Measurements from ENCODE around the gene RASSF3.
"Not testable (repeated sequence)": the region's sequence is repeated elsewhere in the genome, so short reads cannot be mapped to it uniquely, and the experiment has no call there.

RASSF3 gene

GRCh38 chr12:64625243-64626077 lies 15.2 kb downstream of the RASSF3 start:
- peak overlapping the region; percentile 96 to 98 (median 97) for H3K27ac Mint-ChIP-seq
- H3K4me3 Mint-ChIP-seq = peak overlapping the region; percentile 38 to 71 (median 44)
- H3K36me3 Mint-ChIP-seq (ENCODE audit: low read depth) = peaks cover 2% of the 10 kb centered on the region
- TF ChIP-seq, protein P1, sequence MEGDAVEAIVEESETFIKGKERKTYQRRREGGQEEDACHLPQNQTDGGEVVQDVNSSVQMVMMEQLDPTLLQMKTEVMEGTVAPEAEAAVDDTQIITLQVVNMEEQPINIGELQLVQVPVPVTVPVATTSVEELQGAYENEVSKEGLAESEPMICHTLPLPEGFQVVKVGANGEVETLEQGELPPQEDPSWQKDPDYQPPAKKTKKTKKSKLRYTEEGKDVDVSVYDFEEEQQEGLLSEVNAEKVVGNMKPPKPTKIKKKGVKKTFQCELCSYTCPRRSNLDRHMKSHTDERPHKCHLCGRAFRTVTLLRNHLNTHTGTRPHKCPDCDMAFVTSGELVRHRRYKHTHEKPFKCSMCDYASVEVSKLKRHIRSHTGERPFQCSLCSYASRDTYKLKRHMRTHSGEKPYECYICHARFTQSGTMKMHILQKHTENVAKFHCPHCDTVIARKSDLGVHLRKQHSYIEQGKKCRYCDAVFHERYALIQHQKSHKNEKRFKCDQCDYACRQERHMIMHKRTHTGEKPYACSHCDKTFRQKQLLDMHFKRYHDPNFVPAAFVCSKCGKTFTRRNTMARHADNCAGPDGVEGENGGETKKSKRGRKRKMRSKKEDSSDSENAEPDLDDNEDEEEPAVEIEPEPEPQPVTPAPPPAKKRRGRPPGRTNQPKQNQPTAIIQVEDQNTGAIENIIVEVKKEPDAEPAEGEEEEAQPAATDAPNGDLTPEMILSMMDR (IDR thresholded peaks at IDR 0.05; ENCODE audit: unreplicated experiment in 3 of 3) = no peak
- H3K9me3 Mint-ChIP-seq = no peaks in the 10 kb centered on the region
- peaks cover 26% of the 10 kb centered on the region for H3K4me1 Mint-ChIP-seq
- H3K27me3 Mint-ChIP-seq (ENCODE audit: low read depth) = no peaks in the 10 kb centered on the region

GRCh38 chr12:64626588-64626987 lies 16.3 kb downstream of the RASSF3 start:
- Mint-ChIP-seq H3K36me3 (ENCODE audit: low read depth) (peaks cover 13% of the 10 kb centered on the region), H3K4me1 (peaks cover 34% of the 10 kb centered on the region)
- H3K27ac Mint-ChIP-seq; H3K4me3 Mint-ChIP-seq; H3K9me3 Mint-ChIP-seq; H3K27me3 Mint-ChIP-seq (ENCODE audit: low read depth): not testable (repeated sequence)

DNA sequence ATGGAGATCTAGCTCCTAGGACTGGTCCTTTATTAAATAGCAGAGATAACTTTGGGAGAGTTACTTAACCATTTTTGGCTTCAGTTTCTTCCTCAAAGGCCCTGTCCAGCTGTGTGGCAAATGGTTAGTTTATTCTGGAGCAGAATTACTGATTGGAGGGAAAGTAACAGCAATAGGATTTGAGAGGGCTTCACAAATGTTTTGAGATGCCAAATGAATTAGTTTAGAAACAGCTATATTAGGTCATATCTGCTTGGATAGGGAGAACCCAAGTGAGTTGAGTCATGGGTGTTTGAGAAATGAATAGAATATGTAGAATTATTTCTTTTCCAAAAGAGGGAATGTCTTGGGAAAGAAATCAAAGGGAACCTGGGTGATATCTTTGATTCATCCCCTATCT lies 17.5 kb downstream of the RASSF3 start:
- peaks cover 34% of the 10 kb centered on the region for H3K4me1 Mint-ChIP-seq
- peaks cover 21% of the 10 kb centered on the region for H3K36me3 Mint-ChIP-seq (ENCODE audit: low read depth)
- TF ChIP-seq, protein P1 (IDR thresholded peaks at IDR 0.05; ENCODE audit: unreplicated experiment in 3 of 3) = no peak
- H3K27ac Mint-ChIP-seq = peak overlapping the region in 1 of 3 experiments; percentile 1
- H3K9me3 Mint-ChIP-seq = peaks cover 8% of the 10 kb centered on the region
- no peaks in the 10 kb centered on the region for H3K27me3 Mint-ChIP-seq (ENCODE audit: low read depth)
- H3K4me3 Mint-ChIP-seq = no peak overlapping the region

DNA sequence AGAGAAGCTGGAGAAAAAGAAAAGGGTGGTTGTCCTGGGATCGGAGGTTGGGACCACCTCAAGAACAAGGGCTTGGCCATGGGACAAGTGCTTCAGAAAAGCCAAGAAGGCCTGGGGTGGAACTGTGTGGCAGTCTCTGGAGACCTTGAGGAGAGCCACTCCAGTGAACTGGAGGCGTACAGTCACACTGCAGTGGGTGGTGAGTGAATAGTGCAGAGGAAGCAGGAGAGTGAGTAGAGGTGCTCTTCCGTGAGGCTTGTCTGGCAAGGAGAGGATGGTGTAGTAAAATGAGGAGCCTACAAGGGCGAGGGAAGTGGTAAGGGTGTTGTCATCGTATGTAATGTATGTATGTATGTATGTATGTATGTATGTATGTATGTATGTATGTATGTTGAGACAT lies 20.9 kb downstream of the RASSF3 start:
- H3K4me1 Mint-ChIP-seq = peaks cover 30% of the 10 kb centered on the region

DNA sequence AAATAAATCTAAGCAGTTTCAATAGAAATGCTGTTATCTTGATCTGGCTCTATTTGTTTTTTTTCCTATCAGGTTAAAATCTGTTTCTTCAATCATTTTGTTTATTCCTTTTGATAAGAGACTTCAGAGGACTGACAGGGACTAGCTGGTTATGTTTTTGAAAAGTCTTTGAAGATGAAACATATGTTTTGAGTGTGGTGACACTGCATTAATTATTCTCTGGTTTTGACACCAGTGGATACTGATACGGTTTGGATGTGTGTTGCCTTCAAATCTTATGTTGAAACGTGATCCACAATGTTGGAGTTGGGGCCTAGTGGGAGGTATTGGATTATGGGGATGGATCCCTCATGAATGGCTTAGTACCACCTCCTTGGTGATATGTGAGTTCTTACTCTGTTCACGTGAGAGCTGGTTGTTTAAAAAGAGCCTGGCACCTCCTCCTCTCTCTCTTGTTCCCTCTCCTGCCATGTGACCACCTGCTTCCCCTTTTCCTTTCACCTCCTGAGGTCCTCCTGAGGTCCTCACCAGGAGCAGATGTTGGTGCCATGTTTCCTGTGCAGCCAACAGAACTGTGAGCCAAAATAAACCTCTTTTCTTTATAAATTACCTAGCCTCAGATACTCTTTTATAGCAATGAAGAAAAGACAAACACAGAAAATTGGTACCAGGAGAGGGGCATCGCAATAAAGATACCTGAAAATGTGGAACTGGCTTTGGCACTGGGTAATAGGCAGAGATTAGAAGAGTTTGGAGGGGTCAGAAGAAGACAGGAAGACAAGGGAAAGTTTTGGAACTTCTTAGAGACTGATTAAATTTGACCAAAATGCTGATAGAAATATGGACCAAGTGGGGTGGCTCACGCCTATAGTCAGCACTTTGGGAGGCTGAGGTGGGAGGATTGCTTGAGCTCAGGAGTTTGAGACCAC lies 23.0 kb downstream of the RASSF3 start:
- peaks cover 23% of the 10 kb centered on the region for H3K4me1 Mint-ChIP-seq
- no peaks in the 10 kb centered on the region for H3K27me3 Mint-ChIP-seq (ENCODE audit: low read depth)
- TF ChIP-seq, protein P1 (IDR thresholded peaks at IDR 0.05; ENCODE audit: unreplicated experiment in 3 of 3) = no peak
- H3K36me3 Mint-ChIP-seq (ENCODE audit: low read depth) = peaks cover 41% of the 10 kb centered on the region
- H3K4me3 Mint-ChIP-seq = no peak overlapping the region
- H3K9me3 Mint-ChIP-seq = peaks cover 8% of the 10 kb centered on the region
- H3K27ac Mint-ChIP-seq = peak overlapping the region in 2 of 3 experiments; percentile 5 to 51

More for the DNA sequence above, 20.9 kb downstream of the RASSF3 start:
- Mint-ChIP-seq H3K27me3 (ENCODE audit: low read depth) (no peaks in the 10 kb centered on the region), H3K9me3 (peaks cover 8% of the 10 kb centered on the region), H3K4me3 (no peak overlapping the region), H3K27ac (no peak overlapping the region), H3K36me3 (ENCODE audit: low read depth) (peaks cover 37% of the 10 kb centered on the region)
- TF ChIP-seq, protein P1 (IDR thresholded peaks at IDR 0.05; ENCODE audit: unreplicated experiment in 3 of 3) = no peak

GRCh38 chr12:64633940-64634337 lies 23.6 kb downstream of the RASSF3 start:
- H3K9me3 Mint-ChIP-seq = peaks cover 8% of the 10 kb centered on the region
- no peak overlapping the region for H3K4me3 Mint-ChIP-seq
- H3K36me3 Mint-ChIP-seq (ENCODE audit: low read depth) = peaks cover 41% of the 10 kb centered on the region
- peak overlapping the region in 1 of 3 experiments; percentile 51 for H3K27ac Mint-ChIP-seq
- TF ChIP-seq, protein P1 (IDR thresholded peaks at IDR 0.05; ENCODE audit: unreplicated experiment in 3 of 3) = no peak
- peaks cover 26% of the 10 kb centered on the region for H3K4me1 Mint-ChIP-seq
- H3K27me3 Mint-ChIP-seq (ENCODE audit: low read depth) = no peaks in the 10 kb centered on the region
